Measurements from ENCODE around the gene SMURF1.

The SMURF1 gene

GRCh38 chr7:99027841-99028240 is 116.1 kb downstream of the SMURF1 start:
- no peak for DNase-seq

GRCh38 chr7:99027241-99027640 is 116.7 kb downstream of the SMURF1 start:
- no peak for DNase-seq

GRCh38 chr7:99024066-99024465 is 119.8 kb downstream of the SMURF1 start:
- no peak for DNase-seq

DNA sequence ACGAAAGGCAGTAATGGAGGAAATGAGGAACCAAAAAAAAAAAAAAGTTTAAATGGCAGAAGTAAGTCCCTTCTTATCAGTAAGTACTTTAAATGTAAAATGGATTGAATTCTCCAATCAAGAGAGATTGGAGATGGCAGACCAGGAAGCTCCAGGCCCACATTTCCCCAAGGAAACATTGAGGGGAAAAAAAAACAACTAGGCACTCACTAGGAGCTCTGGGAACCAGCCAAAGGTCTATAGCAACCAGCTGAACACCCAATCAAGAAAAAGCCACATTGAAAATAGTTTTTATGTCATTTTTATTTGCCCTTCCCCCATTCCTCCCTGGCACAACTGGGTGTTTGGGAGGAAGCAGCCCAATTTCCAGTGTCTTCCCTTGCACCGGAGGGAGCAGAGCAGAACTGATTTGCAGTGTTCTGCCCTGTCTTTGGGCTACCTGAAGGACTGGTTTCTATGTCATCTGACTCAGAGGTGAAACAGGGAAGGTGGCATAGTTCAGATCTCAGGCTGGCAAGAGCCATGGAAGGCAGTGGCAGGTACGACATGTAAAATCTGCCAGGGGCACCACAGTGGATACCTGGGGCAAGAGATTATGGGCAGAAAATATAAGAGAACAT is 121.9 kb downstream of the SMURF1 start:
- DNase-seq = no peak

GRCh38 chr7:99020413-99020715 is 123.5 kb downstream of the SMURF1 start:
- no peak for DNase-seq

GRCh38 chr7:99019523-99020412 is 124.1 kb downstream of the SMURF1 start:
- no peak for DNase-seq

DNA sequence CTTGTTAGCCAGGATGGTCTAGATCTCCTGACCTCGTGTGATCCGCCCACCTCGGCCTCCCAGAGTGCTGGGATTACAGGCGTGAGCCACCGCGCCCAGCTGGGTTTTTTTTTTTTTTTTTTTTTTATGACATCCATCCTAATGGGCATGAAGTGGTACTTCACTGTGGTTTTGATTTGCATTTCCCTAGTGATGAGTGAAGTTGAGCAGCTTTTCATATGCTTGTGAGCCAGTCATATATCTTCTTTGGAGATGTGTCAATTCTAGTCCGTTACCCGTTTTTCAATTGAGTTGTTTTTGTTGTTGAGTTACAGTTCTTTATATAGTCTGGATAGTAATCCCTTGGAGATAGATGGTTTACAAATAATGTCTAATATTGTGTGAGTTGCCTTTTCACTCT is 127.7 kb downstream of the SMURF1 start:
- no peak for DNase-seq

DNA sequence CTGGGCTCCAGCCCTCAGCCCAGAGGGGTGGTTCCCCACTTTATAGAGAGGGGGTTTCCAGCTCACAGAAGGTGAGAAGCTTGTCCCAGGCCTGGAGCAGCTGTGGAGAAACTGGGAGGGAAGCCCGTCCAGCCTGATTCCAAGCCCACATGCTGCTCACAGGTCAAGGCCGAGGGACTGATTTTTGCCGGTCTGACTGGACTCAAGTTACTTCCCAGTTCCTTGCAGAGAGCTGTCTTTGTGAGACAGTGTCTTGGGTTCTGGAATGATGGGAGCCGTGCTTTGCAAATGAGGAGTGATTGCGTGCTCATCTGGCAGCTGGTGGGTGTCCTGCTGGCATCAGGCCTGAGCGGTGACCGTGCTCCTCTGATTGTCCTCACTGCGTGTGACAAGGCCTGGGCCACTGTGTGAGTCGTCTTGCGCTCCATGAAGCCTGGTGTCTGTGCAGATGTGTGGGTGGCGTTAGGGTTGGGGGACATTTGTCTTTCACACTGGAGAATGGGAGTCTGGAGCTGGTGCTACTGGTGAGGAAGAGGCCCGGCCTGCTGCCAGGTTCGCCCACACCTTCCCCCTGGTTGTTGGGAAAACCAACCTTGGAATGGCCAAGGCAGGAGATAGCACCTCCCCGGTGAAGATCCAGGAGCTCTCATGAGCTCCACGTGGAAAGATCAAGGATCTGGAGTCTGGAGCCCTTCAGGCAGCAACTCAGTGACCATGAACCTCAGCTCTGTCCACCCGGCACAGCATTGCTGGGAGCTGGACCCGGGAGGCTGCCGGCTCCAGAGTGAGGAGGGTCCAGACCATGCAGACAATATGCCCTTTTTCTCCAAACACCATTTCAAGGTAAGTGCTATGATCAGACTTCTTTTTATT is 129.6 kb downstream of the SMURF1 start:
- no peak for DNase-seq

DNA sequence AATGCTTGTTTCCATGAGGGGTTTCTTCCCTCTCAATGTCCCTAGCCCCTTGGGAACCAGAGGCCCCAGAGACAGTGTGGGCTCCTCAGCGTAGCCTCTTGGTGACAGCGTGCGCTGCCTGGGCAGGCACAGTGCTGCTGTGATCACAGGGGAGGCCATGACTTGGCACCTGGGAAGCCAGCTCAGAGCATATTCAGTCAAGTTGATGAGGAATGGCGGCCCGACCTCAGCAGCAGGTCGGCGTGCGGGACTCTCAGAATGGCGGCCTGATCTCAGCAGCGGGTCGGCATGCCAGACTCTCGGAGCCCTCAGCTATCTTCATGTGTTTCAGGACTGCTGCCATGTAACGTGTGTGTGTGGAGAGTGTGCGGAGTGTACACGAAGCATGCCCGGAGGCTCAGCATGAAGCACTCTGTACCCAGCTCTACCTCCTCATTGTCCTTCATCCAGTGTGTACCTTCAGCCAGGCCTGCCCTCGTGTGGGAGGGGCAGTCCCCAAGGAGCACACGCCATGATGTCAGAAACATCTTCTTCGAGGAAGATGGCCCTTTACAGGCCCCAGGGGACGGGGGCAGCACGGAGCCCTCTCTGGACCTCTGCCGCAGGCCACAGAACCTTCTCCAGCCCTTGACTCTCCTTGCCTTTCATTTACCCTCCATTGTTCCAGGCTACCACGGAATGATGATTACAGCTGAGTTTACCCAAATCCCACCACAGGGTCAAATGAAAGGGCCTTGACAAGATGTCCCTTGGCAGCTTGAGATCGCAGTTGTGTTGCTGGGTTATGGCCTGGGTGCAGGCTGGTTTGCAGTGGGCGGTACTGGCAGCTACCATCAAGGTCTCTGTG is 130.4 kb downstream of the SMURF1 start:
- DNase-seq = no peak

DNA sequence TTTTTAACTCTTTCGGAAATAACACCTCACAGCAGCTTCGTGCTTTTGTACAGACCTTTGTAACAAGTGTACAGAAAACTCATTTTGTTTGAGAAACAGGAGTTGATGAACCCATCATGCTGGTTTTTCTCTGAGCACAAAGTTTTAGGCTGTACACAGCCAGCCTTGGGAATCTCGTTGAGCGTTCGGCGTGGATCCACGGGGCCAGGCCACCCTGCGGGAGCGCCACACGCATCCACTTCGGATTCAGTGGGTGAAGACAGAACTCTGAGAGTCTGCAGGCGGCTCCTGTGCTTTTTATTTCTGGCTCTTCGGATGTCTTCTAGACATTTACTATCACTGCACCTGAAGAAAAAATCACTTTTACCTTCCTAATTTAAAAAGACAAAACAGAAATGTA is 131.2 kb downstream of the SMURF1 start:
- DNase-seq = no peak

- no peak for DNase-seq
These were observed 132.1 kb downstream of the SMURF1 start for GRCh38 chr7:99011706-99012404.

- no peak for DNase-seq
These were observed 132.6 kb downstream of the SMURF1 start for GRCh38 chr7:99011341-99011705.

- no peak for DNase-seq
These were observed 133.6 kb downstream of the SMURF1 start for GRCh38 chr7:99010281-99010680.

DNA sequence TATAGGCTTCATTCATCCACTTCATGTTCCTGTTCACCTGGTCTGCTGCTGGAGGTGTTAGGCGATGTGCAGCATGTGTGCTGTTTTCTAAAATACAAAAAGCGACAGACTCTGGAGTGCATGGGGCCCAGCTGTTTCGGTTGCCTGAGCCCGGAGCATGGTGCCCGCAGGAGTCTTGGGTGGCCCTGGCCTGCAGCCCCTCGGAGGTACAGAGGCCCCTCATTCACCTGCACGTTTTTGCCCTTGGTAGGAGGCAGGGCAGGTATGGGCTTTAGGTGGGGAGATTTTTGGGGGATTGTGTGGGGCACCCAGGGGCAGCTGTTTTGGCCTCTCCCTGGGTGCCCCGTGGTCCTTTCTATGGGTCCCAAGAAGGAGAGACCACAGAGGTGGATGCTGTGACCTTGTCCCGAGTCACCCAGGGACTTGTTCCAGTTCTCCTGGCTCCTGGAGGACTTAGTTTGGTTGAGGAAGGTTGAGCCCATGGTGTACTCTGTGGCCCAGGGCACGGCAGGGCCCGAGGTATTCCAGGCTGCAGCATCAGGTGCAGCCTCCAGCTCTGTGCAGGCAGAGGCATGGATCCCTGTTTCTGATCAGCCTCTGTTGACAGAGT is 134.9 kb downstream of the SMURF1 start:
- no peak for DNase-seq

DNA sequence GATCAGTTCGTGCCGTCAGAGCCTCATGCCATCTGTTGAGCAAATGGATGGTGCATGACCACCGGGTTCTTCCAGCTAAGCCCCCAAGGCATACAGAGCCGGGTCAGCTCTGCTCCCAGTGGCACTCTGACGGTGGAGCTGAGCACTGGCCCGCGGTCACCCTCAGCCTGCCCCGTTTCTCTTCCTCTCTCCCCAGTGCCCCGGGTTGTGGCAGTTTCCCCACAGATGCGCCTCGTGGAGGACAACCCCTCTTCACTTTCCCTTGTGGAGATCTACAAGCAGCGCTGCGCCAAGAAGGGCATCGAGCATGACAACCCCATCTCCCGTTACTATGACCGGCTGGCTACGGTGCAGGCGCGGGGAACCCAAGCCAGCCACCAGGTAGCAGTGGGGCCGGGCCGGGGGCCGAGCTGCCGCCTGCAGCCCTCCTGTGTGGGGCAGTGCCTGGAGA is 135.7 kb downstream of the SMURF1 start:
- no peak for DNase-seq

GRCh38 chr7:99006739-99007424 is 137.0 kb downstream of the SMURF1 start:
- DNase-seq = no peak

DNA sequence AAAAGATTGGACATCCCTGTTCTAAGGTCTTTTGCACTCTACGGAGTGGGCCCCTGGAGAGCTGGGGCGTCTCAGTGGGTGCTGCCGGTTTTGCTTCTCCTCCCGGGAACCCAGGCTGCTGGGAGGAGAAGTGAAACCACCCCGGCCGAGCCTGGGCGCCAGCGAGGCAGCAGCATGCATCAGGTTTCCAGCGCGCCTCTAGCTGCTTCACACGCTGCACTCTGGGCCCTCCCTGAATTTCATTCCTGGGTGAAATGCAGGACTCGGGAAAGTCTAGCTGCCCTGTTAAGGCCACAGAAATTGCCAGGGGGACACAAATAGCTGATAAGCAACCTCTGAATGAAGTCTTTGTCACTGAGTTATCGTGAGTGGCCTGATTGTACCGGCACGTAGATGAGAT is 138.1 kb downstream of the SMURF1 start:
- DNase-seq = no peak

- DNase-seq = no peak
These were observed 139.0 kb downstream of the SMURF1 start for GRCh38 chr7:99004781-99005500.

DNA sequence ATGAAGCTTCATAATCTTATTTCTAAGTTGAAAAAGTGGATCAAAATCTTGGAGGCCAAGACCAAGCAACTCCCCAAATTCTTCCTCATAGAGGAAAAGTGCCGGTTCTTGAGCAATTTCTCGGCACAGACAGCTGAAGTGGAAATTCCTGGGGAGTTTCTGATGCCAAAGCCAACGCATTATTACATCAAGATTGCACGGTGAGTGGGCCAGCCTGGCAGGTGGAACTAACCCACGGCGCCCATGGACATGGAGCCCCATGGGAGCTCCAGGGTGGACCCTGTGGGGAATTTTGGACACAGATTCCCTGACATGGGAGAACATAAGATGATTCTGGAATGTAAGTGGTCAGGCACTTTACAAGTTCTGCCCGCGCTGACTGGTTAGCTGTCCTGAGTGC is 139.7 kb downstream of the SMURF1 start:
- DNase-seq = no peak

DNA sequence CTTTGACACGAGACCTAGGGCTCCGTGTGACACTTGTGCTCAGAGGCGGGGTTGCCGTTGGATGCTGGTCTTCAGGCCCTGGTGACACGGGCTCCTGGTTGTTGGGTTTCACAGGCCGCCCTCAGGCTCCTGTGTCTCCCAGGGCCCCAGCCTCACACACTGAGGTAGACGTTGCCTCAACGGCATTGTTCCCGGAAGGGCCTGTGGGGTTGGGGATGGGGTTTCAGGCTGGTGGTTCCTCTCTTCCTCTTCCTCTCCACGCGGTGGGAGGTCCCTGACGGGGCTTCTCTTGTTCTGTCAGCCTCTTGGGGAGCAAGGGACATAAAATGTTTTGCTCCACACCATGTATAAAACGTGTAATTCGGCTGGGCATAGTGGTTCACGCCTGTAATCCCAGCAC is 140.5 kb downstream of the SMURF1 start:
- DNase-seq = no peak

Measured in NCI-H2081 (cell line).